IPS-18a (cell line): ENCODE results near the gene RSU1.
A peak's percentile ranks its signal among the peaks of the same experiment; 100 is the strongest.

ENCODE experiments used
- H3K27ac ChIP-seq: one replicate; pipeline ENCODE4 v1.5.1; 2013; ENCODE audit warnings: low read length
- H3K27me3 ChIP-seq: one replicate; pipeline ENCODE4 v1.6.1; 2013; ENCODE audit warnings: mild to moderate bottlenecking, low read length; ENCODE audit not compliant: control insufficient read depth, insufficient read depth
- H3K36me3 ChIP-seq: one replicate; pipeline ENCODE4 v1.6.1; 2013; ENCODE audit warnings: low read depth, low read length; ENCODE audit not compliant: control insufficient read depth
- H3K4me1 ChIP-seq: one replicate; pipeline ENCODE4 v1.6.1; 2013; ENCODE audit warnings: low read depth, low read length; ENCODE audit not compliant: control insufficient read depth
- H3K4me3 ChIP-seq: one replicate; pipeline ENCODE4 v1.5.1; 2013; ENCODE audit warnings: low read length
- H3K9ac ChIP-seq: one replicate; pipeline ENCODE4 v1.6.1; 2013; ENCODE audit warnings: mild to moderate bottlenecking, low read length, moderate library complexity
- H3K9me3 ChIP-seq: one replicate; pipeline ENCODE4 v1.6.1; 2013; ENCODE audit warnings: low read depth, low read length; ENCODE audit not compliant: control insufficient read depth

The RSU1 gene

DNA sequence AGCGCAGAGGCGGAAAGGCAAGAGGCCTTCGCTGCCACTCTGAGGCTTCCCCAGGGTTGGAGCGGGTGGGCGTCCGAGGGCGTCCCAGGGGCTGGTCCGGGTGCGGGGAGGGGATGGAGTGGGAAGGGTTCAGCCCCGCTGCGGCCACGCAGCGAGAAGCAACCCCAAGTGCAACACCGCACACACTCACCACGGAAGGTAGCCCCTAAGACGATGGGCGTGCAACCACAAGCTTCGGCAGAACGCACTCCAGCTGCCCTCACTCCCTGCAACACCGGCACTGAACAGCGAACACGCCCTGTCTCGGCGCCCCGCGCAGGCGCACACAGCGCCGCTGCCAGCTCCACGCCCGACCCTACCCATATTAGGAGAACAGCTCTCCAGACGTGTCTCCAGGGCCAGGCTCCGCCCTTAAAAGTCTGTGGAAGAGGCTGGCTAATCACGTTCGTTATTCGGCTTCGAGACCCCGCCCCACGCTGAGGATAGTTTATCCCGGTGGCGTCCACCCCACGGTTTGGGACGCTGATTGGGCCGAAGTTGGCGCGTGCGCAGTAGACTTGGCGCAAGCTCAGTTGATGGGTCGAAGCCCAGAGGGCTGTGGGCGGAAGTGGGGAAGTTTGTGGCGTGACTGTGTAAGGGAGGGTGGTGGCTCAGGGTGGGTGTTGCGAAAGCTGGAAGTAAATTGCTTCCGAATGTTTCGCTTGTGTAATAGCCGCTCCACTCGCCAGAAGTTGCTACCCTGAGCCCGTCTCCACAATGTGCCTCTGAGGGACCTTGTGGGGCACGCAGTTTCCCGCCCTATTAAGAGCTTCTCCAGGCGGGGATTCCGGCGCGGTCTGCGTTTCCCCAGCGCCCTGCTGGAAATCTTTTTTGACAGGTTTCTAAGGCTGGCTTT is at the start of gene RSU1:
Gene RSU1, minus strand, starts transcription at position 300 of the 895 bp plus-strand sequence. CDS start 343 bp downstream, outside the sequence.
- Histone ChIP-seq H3K36me3 (no peaks in the 10 kb centered on the region), H3K9me3 (peaks cover 5% of the 10 kb centered on the region), H3K4me3 (peak within 1 kb of the TSS; percentile 96), H3K9ac (peak within 1 kb of the TSS; percentile 76), H3K27ac (peak within 1 kb of the TSS; percentile 28), H3K27me3 (peaks cover 8% of the 10 kb centered on the region), H3K4me1 (peaks cover 7% of the 10 kb centered on the region)

DNA sequence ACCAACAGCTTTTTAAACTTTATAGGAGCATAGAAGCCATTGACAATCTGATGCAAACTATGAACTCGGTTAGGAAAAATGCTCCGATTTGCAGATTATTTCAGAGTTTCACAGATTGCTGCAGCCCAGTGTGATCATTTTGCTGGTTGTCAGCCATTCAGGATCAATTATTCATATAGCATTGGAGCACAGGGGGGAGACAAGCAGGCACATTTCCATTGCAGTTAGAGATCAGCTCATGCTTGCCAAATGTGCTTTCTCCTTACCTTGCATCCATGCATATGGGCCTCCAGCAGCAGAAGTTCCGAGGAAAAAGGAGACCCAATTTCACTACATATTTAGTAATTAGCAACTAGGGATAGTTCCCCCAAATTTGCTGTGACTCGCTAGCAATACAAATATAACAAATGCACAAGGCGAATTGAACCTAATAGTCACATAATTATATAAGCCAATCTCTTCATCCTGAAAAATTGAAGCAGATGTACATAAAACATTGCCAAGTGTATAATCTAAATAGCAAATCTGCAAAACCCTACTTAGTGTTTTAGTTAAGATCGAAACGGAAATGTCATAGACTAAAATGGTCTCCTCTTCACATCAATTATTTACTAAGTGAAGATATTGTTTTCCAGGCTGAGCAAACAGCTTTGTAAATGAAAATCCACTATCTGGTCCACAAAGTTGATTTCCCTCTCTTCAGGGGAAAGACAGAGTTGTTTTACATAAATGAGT is 49.5 kb upstream of the RSU1 start:
- Histone ChIP-seq H3K4me1 (peaks cover 22% of the 10 kb centered on the region), H3K36me3 (no peaks in the 10 kb centered on the region), H3K9me3 (no peaks in the 10 kb centered on the region), H3K27me3 (no peaks in the 10 kb centered on the region), H3K27ac (no peak overlapping the region), H3K9ac (no peak overlapping the region), H3K4me3 (no peak overlapping the region)

DNA sequence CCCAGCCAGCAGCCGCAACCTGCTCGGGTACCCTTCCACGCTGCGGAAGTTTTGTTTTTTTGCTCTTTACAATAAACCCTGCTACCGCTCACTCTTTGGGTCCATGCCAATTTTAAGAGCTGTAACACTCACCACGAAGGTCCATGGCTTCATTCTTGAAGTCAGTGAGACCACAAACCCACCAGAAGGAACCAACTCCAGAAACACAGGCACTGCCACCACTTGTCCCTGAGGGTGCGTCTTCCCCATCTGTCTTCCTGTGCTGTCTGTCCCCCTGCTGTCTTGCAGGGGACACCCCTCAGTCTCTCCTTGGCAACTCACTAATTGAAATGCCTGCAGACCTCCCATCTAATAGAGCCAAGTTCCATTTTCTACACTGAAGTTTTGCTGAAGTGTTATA is 48.5 kb upstream of the RSU1 start:
- Histone ChIP-seq H3K27ac (no peak overlapping the region), H3K27me3 (no peaks in the 10 kb centered on the region)

DNA sequence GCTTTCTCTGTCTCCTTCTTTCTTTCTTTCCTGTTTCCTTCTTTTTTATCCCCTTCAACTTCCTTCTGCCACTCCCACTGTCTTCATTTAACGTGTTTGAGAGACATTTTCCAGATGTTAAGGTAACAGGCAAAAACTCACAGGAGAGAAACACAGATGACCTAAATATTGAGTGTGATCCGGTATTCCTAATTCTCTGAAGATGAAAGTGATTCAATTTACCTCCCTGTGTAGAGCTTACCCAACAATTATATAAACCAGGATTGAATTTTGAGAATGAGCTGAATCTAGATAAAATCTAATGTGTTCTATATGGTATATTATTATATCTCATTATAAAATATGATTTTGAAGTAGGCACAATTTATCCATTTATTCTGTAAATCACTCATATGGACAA is 46.5 kb upstream of the RSU1 start:
- no peaks in the 10 kb centered on the region for H3K9me3 ChIP-seq
- peaks cover 22% of the 10 kb centered on the region for H3K4me1 ChIP-seq
- no peaks in the 10 kb centered on the region for H3K27me3 ChIP-seq
- H3K27ac ChIP-seq = no peak overlapping the region
- H3K4me3 ChIP-seq = no peak overlapping the region
- H3K36me3 ChIP-seq = no peaks in the 10 kb centered on the region
- no peak overlapping the region for H3K9ac ChIP-seq

More for the DNA sequence above, 48.5 kb upstream of the RSU1 start:
- no peaks in the 10 kb centered on the region for H3K36me3 ChIP-seq
- no peak overlapping the region for H3K4me3 ChIP-seq
- no peak overlapping the region for H3K9ac ChIP-seq
- no peaks in the 10 kb centered on the region for H3K9me3 ChIP-seq
- H3K4me1 ChIP-seq = peaks cover 22% of the 10 kb centered on the region

DNA sequence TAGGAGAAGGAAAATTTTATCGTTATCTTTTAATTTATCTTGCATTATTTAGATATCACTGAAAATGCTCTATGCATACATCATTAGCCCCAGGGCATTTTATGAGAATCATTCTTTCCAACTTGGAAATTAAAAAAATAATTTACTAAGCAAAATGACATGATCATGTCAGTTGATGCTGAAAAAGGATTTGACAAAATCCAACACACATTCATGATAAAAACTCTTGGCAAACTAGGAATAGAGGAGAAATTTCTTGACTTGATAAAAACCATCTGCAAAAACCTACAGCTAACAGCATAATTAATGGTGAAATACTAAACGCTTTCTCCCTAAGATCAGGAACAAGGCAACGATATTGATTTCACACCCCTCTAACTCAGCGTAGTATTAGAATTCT is 40.2 kb upstream of the RSU1 start:
- Histone ChIP-seq H3K9ac (no peak overlapping the region), H3K4me3 (no peak overlapping the region), H3K4me1 (peaks cover 10% of the 10 kb centered on the region), H3K27ac (no peak overlapping the region), H3K9me3 (no peaks in the 10 kb centered on the region), H3K36me3 (no peaks in the 10 kb centered on the region), H3K27me3 (no peaks in the 10 kb centered on the region)

DNA sequence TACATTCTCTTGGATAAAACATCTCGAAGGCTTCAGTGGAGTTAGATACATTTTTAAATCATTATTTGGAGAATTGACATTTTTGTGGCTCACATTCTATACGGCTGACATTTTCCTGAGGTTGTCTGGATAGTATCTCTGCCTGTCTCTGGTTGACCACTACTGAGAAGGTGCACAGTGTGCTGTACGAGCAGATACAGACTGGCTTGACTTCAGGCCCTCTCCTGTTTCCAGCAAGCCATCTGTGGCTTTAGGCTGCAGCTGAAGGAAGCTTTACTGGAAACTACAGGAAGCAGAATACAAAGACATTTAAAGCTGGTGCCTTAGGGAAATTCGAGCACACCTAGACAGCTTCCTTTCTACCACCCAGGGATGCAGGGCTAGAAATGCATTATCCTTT is 39.3 kb upstream of the RSU1 start:
- Histone ChIP-seq H3K4me3 (no peak overlapping the region), H3K9ac (no peak overlapping the region), H3K9me3 (no peaks in the 10 kb centered on the region), H3K36me3 (no peaks in the 10 kb centered on the region), H3K27me3 (no peaks in the 10 kb centered on the region), H3K27ac (no peak overlapping the region), H3K4me1 (peaks cover 10% of the 10 kb centered on the region)

DNA sequence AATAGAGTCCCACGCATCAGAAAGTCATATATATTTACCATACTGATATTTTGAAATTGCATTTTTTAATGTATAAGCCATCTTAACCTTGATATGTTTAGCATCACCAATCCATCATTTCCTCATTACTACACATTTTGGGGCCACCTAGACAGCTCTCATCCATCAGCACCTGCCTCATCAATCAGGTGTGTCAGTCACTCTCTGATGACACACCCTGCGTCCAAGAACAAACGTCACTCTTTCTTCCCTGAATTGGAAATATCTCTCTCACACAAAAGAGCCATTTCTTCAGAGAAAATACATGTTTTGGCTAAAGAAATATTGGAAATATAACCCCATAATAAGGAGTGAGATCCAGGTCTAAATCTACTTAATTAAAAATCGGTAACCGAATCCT is 38.9 kb upstream of the RSU1 start:
- no peak overlapping the region for H3K27ac ChIP-seq
- H3K36me3 ChIP-seq = no peaks in the 10 kb centered on the region
- H3K27me3 ChIP-seq = no peaks in the 10 kb centered on the region
- H3K9me3 ChIP-seq = no peaks in the 10 kb centered on the region
- H3K4me3 ChIP-seq = no peak overlapping the region
- no peak overlapping the region for H3K9ac ChIP-seq
- H3K4me1 ChIP-seq = peaks cover 10% of the 10 kb centered on the region

DNA sequence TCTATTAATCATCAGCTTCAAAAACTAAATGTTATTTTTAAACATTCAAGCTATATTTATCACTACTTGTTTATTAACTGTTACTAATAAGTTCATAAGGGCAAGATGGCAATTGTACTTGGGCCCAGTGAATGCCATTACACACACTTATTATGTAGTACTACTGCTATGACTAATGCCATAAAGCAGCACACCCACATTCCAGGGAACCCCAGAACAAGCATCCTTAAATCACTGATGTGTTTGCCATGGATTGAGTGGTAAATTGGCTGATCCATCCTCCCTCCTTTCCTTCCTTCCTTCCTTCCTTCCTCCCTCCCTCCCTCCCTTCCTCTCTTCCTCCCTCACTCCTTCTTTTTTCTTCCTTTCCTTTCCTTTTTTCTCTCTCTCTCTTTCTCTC is 37.4 kb upstream of the RSU1 start:
- no peaks in the 10 kb centered on the region for H3K9me3 ChIP-seq
- no peaks in the 10 kb centered on the region for H3K27me3 ChIP-seq
- H3K27ac ChIP-seq = no peak overlapping the region
- no peaks in the 10 kb centered on the region for H3K36me3 ChIP-seq
- no peak overlapping the region for H3K4me3 ChIP-seq
- H3K9ac ChIP-seq = no peak overlapping the region
- H3K4me1 ChIP-seq = peaks cover 10% of the 10 kb centered on the region

DNA sequence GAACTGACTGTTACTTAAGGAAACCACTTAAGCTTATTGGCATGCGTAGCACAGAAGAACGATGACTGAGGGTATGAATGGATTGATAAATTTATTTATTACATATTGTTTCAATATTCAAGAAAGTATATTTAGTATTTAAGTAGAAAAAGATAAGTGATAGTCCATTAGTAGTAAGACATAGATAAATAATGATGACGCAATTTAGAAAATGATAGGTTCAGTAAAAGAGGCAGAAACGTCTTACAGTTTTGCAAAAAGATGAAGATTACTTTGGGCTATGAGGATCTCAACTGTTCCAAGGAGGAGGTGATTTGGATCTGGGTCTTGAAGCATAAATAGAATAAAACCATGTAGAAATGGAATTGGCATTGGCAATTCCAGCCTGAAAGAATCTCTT is 36.6 kb upstream of the RSU1 start:
- H3K9ac ChIP-seq = no peak overlapping the region
- no peaks in the 10 kb centered on the region for H3K36me3 ChIP-seq
- no peak overlapping the region for H3K27ac ChIP-seq
- no peaks in the 10 kb centered on the region for H3K27me3 ChIP-seq
- H3K4me1 ChIP-seq = peaks cover 10% of the 10 kb centered on the region
- H3K9me3 ChIP-seq = no peaks in the 10 kb centered on the region
- no peak overlapping the region for H3K4me3 ChIP-seq

DNA sequence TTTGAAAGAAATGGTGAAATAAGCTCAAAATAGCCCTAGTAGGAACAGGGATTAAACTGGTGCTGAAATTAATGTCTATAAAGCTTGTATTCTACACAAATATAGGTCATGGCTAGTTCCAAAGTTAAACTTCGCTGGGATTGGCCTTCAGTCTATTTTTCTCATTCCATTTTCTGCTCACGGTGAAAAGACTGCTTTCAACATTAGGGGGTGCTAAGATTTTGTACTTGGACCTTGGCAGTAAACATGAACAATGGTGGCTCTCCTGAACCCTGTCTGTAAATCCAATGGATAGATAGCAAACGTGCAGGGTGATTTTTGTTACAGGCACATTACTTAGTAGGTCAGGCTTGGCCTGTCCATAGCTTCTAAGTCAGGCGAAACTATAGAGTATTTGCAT is 36.0 kb upstream of the RSU1 start:
- H3K27me3 ChIP-seq = no peaks in the 10 kb centered on the region
- no peaks in the 10 kb centered on the region for H3K9me3 ChIP-seq
- no peak overlapping the region for H3K27ac ChIP-seq
- no peaks in the 10 kb centered on the region for H3K36me3 ChIP-seq
- peaks cover 10% of the 10 kb centered on the region for H3K4me1 ChIP-seq
- H3K4me3 ChIP-seq = no peak overlapping the region
- no peak overlapping the region for H3K9ac ChIP-seq

DNA sequence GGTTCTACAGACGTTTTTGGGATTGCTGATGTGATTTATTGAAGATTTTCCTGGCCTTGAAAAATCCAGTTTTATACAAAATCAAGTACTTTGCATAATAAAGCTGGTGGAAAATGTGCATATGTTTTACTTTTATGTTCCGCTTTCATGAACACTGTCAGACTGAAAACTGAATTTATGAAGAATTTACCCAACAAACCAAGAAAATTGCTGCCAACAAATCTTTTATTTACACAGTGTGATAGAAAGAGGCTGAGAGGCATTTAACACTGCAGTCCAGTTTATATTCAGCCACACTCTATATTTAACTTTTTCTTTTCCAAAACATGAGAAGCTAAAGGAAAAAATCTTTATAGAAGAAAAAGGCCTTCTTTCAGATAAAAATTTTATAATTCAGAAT is 35.4 kb upstream of the RSU1 start:
- Histone ChIP-seq H3K27me3 (no peaks in the 10 kb centered on the region), H3K9ac (no peak overlapping the region), H3K27ac (no peak overlapping the region), H3K36me3 (no peaks in the 10 kb centered on the region), H3K4me3 (no peak overlapping the region), H3K9me3 (no peaks in the 10 kb centered on the region), H3K4me1 (peaks cover 10% of the 10 kb centered on the region)
